Measurements from ENCODE around the gene PIKFYVE. TPM values are rescaled to one million over a fixed set of nuclear protein-coding genes. Genes with fewer than 3 reads are reported as not detected.
"Not testable (repeated sequence)": the region's sequence is repeated elsewhere in the genome, so short reads cannot be mapped to it uniquely, and the experiment has no call there.

The PIKFYVE gene
- total and polyA plus RNA-seq, 5 donors from 2014 or later = 5.2 to 43.5 (median 6.4) TPM

DNA sequence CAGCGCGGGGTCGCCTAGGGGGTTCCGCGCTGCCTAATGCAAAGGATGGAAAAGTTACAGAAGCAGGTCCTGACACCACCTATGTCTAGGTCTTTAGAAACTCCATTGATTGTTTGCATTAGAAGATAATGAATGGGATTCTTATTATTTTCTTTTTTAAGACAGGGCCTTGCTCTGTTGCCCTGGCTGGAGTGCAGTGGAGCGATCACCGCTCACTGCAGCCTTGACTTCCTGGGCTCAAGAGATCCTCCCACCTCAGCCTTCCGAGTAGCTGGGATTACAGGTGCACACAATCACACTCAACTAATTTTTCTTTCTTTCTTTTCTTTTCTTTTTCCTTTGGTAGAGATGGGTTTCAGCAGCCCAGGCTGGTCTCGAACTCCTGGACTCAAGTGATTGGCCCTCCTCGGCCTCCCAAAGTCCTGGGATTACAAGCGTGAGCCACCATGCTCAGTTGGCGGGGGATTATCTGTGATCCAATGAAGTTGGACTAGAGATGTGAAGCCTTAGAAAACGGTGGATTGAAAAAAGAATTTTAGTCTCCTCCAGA lies 10.4 kb upstream of the PIKFYVE start:
- no peak for ATAC-seq (ENCODE audit: low read depth in 2 of 2)
- no peaks in the 10 kb centered on the region for H3K27me3 Mint-ChIP-seq
- Histone ChIP-seq H3K4me1 (ENCODE audit: control insufficient read depth, insufficient read depth, low read length, poor library complexity, severe bottlenecking) (peaks cover 24% of the 10 kb centered on the region), H3K9me3 (ENCODE audit: control insufficient read depth in 2 of 2, low read length in 2 of 2) (no peaks in the 10 kb centered on the region), H3K27me3 (ENCODE audit: control insufficient read depth, insufficient read depth, low read length) (no peaks in the 10 kb centered on the region), H3K36me3 (ENCODE audit: control insufficient read depth, insufficient read depth, low read length) (peaks cover 3% of the 10 kb centered on the region), H3K4me3 (ENCODE audit: low read depth, low read length) (peak overlapping the region; percentile 98), H3K27ac (ENCODE audit: insufficient read depth, low read length, poor library complexity, severe bottlenecking) (peak overlapping the region; percentile 66)
- DNase-seq = no peak
- H3K27ac Mint-ChIP-seq = peak overlapping the region in 1 of 3 donors; percentile 88
- H3K4me3 Mint-ChIP-seq = peak overlapping the region; percentile 88 to 99 (median 96)
- peaks cover 9% of the 10 kb centered on the region for H3K36me3 Mint-ChIP-seq
- peaks cover 0 to 34% (median 25%) of the 10 kb centered on the region in 4 donors for H3K4me1 Mint-ChIP-seq
- peaks cover 0 to 3% (median 0%) of the 10 kb centered on the region in 7 donors for H3K9me3 Mint-ChIP-seq

DNA sequence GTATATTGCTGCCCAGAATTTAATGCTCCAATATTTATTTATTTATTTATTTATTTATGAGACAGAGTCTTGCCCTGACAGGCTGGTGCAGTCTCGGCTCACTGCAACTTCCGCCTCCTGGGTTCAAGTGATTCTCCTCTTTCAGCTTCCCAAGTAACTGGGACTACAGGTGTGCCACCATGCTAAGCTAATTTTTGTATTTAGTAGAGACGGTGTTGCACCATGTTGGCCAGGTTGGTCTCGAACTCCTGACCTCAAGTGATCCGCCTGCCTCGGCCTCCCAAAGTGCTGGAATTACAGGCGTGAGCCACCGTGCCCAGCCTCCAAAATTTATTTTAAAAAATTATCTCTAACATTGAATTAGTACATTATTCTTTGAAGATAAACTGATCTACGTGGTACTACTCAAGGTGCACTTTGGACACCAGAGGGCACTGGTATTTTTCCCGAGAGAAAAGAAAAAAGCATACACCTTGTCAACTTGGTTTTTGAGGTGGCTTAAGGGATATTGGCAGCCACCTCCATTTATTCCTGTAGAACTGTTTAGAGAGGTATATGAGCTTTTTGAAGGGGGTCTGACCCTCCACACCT lies 9.8 kb upstream of the PIKFYVE start:
- peak overlapping the region; percentile 88 to 99 (median 96) for H3K4me3 Mint-ChIP-seq
- H3K27ac Mint-ChIP-seq = no peak overlapping the region

DNA sequence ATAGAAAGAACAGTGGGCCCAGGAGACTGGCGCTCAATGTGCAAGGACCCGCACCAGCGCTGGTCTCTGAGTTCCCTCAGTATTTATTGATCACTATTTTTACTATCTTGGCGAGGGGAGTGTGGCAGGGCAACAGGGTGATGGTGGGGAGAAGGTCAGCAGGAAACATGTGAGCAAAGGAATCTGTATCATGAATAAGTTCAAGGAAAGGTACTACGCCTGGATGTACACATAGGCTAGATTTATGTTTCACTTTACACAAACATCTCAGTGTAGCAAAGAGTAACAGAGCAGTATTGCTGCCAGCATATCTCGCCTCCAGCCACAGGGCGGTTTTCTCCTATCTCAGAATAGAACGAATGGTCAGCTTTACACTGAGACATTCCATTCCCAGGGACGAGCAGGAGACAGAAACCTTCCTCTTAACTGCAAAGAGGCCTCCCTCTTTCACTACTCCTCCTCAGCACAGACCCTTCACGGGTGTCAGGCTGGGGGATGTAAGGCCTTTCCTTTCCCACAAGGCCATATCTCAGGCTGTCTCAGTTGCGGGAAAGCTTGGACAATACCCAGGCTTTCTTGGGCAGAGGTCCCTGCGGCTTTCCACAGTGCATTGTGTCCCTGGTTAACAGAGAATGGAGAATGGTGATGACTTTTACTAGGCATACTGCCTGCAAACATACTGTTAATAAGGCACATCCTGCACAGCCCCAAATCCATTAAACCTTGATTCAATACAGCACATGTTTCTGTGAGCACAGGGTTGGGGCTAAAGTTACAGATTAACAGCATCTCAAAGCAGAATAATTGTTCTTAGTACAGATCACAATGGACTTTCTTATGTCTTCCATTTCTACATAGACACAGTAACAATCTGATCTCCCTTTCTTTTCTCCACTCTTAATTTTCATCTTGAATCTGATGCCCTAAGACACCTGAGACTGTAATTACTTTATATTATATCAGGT lies 8.9 kb upstream of the PIKFYVE start:
- not testable (repeated sequence) for H3K27ac Mint-ChIP-seq; H3K27ac ChIP-seq (ENCODE audit: insufficient read depth, low read length, poor library complexity, severe bottlenecking); H3K27me3 Mint-ChIP-seq; H3K4me3 ChIP-seq (ENCODE audit: low read depth, low read length); H3K9me3 ChIP-seq (ENCODE audit: control insufficient read depth in 2 of 2, low read length in 2 of 2); H3K9me3 Mint-ChIP-seq; H3K36me3 Mint-ChIP-seq; H3K36me3 ChIP-seq (ENCODE audit: control insufficient read depth, insufficient read depth, low read length); DNase-seq; H3K27me3 ChIP-seq (ENCODE audit: control insufficient read depth, insufficient read depth, low read length); ATAC-seq (ENCODE audit: low read depth in 2 of 2)
- Mint-ChIP-seq H3K4me3 (peak overlapping the region; percentile 32 to 93 (median 72)), H3K4me1 (peaks cover 0 to 33% (median 21%) of the 10 kb centered on the region in 4 donors)
- H3K4me1 ChIP-seq (ENCODE audit: control insufficient read depth, insufficient read depth, low read length, poor library complexity, severe bottlenecking) = peaks cover 24% of the 10 kb centered on the region

More for the DNA sequence above, 9.8 kb upstream of the PIKFYVE start:
- Histone ChIP-seq H3K4me3 (ENCODE audit: low read depth, low read length) (peak overlapping the region; percentile 98), H3K27me3 (ENCODE audit: control insufficient read depth, insufficient read depth, low read length) (no peaks in the 10 kb centered on the region), H3K36me3 (ENCODE audit: control insufficient read depth, insufficient read depth, low read length) (peaks cover 3% of the 10 kb centered on the region), H3K9me3 (ENCODE audit: control insufficient read depth in 2 of 2, low read length in 2 of 2) (no peaks in the 10 kb centered on the region), H3K4me1 (ENCODE audit: control insufficient read depth, insufficient read depth, low read length, poor library complexity, severe bottlenecking) (peaks cover 24% of the 10 kb centered on the region), H3K27ac (ENCODE audit: insufficient read depth, low read length, poor library complexity, severe bottlenecking) (no peak overlapping the region)
- Mint-ChIP-seq H3K9me3 (peaks cover 0 to 3% (median 0%) of the 10 kb centered on the region in 7 donors), H3K4me1 (peaks cover 0 to 34% (median 25%) of the 10 kb centered on the region in 4 donors), H3K27me3 (no peaks in the 10 kb centered on the region), H3K36me3 (peaks cover 7% of the 10 kb centered on the region)
- DNase-seq = peak in 1 of 3 donors; percentile 27
- ATAC-seq (ENCODE audit: low read depth in 2 of 2) = no peak

DNA sequence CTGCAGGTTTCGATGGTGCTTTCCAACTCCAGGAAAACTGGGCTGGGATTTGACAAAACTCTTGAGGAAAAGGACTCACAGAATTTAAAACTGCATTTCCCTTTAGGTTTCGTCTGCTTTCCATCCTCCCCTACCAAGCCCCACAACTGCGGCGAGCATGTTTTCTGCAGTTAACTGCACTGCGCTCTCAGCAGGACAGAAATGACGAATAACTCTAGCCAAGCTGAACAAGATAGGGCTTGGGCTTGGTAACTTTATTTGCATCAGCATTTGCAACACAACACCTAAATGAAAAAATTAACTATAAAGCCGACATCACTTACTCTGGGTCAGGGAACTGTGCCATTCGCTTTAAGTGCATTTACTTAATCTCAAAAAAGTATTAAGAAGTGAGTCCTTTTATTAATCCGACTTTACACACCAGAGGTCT lies 669 bp upstream of the PIKFYVE start:
- Histone ChIP-seq H3K27me3 (ENCODE audit: control insufficient read depth, insufficient read depth, low read length) (no peaks in the 10 kb centered on the region), H3K27ac (ENCODE audit: insufficient read depth, low read length, poor library complexity, severe bottlenecking) (peak overlapping the region; percentile 87), H3K9me3 (ENCODE audit: control insufficient read depth in 2 of 2, low read length in 2 of 2) (no peaks in the 10 kb centered on the region), H3K36me3 (ENCODE audit: control insufficient read depth, insufficient read depth, low read length) (no peaks in the 10 kb centered on the region), H3K4me3 (ENCODE audit: low read depth, low read length) (peak overlapping the region; percentile 98), H3K4me1 (ENCODE audit: control insufficient read depth, insufficient read depth, low read length, poor library complexity, severe bottlenecking) (peaks cover 44% of the 10 kb centered on the region)
- ATAC-seq (ENCODE audit: low read depth in 2 of 2) = peak; percentile 65 to 68
- Mint-ChIP-seq H3K4me3 (peak overlapping the region; percentile 96 to 99 (median 98)), H3K27me3 (peaks cover 6% of the 10 kb centered on the region), H3K4me1 (peaks cover 6 to 59% (median 36%) of the 10 kb centered on the region in 4 donors), H3K36me3 (no peaks in the 10 kb centered on the region), H3K9me3 (no peaks in the 10 kb centered on the region), H3K27ac (peak overlapping the region; percentile 95 to 99 (median 96))
- DNase-seq = peak; percentile 31 to 86 (median 57)

DNA sequence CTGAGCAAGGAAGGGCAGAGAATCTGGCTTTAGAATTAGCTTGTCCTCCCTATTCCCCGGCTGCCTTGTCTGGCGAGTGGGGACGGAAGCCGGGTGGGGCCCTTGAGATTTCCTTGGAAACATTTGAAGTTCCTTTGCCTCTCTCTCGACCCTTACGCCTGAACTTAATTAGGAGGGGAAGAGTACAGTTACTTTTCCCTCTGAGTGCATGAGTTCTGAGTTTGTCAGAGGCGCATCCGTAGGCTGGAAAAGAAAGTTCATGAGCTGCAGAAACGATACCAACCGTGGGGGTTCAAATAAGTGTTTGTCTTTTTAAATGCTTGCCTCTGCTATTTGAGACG lies 468 bp downstream of the PIKFYVE start:
- Mint-ChIP-seq H3K4me1 (peaks cover 11 to 65% (median 43%) of the 10 kb centered on the region in 4 donors), H3K9me3 (no peaks in the 10 kb centered on the region), H3K4me3 (peak overlapping the region; percentile 96 to 99 (median 98)), H3K27me3 (peaks cover 6% of the 10 kb centered on the region), H3K36me3 (peaks cover 6% of the 10 kb centered on the region), H3K27ac (peak overlapping the region; percentile 95 to 99 (median 96))
- peaks cover 3% of the 10 kb centered on the region for H3K36me3 ChIP-seq (ENCODE audit: control insufficient read depth, insufficient read depth, low read length)
- no peaks in the 10 kb centered on the region for H3K9me3 ChIP-seq (ENCODE audit: control insufficient read depth in 2 of 2, low read length in 2 of 2)
- ATAC-seq (ENCODE audit: low read depth in 2 of 2) (no peak), DNase-seq (peak in 1 of 3 donors; percentile 48)
- H3K27me3 ChIP-seq (ENCODE audit: control insufficient read depth, insufficient read depth, low read length) = no peaks in the 10 kb centered on the region
- peak overlapping the region; percentile 97 for H3K4me3 ChIP-seq (ENCODE audit: low read depth, low read length)
- peaks cover 44% of the 10 kb centered on the region for H3K4me1 ChIP-seq (ENCODE audit: control insufficient read depth, insufficient read depth, low read length, poor library complexity, severe bottlenecking)
- H3K27ac ChIP-seq (ENCODE audit: insufficient read depth, low read length, poor library complexity, severe bottlenecking) = peak overlapping the region; percentile 87

DNA sequence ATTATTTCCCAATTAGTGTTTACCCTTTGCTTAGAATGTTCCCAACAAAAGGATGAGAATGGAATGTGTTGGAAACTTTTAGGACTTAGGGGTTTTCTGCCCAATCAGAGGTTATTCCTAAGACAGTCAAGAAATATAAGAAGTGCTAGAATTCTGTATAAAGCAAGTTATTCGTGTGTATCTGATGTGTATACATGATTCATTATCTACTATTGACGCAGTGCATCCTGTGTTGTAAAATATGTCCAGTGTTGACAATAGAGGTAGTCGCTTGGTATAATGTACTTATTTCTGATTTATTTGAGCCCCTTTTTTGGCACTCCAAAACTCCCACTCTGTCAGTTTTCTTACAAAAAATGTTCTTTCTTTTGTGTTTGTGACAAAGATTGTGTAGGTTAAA lies 881 bp downstream of the PIKFYVE start:
- H3K27me3 Mint-ChIP-seq = peaks cover 6% of the 10 kb centered on the region
- DNase-seq (peak in 2 of 3 donors; percentile 8 to 26), ATAC-seq (ENCODE audit: low read depth in 2 of 2) (no peak)
- peak overlapping the region; percentile 96 to 99 (median 98) for H3K4me3 Mint-ChIP-seq
- H3K27ac Mint-ChIP-seq = peak overlapping the region; percentile 95 to 99 (median 96)
- Histone ChIP-seq H3K4me1 (ENCODE audit: control insufficient read depth, insufficient read depth, low read length, poor library complexity, severe bottlenecking) (peaks cover 44% of the 10 kb centered on the region), H3K36me3 (ENCODE audit: control insufficient read depth, insufficient read depth, low read length) (peaks cover 6% of the 10 kb centered on the region), H3K9me3 (ENCODE audit: control insufficient read depth in 2 of 2, low read length in 2 of 2) (no peaks in the 10 kb centered on the region), H3K27ac (ENCODE audit: insufficient read depth, low read length, poor library complexity, severe bottlenecking) (peak overlapping the region; percentile 87), H3K4me3 (ENCODE audit: low read depth, low read length) (peak overlapping the region; percentile 97), H3K27me3 (ENCODE audit: control insufficient read depth, insufficient read depth, low read length) (no peaks in the 10 kb centered on the region)
- peaks cover 8% of the 10 kb centered on the region for H3K36me3 Mint-ChIP-seq
- H3K4me1 Mint-ChIP-seq = peaks cover 13 to 66% (median 44%) of the 10 kb centered on the region in 4 donors
- no peaks in the 10 kb centered on the region for H3K9me3 Mint-ChIP-seq

DNA sequence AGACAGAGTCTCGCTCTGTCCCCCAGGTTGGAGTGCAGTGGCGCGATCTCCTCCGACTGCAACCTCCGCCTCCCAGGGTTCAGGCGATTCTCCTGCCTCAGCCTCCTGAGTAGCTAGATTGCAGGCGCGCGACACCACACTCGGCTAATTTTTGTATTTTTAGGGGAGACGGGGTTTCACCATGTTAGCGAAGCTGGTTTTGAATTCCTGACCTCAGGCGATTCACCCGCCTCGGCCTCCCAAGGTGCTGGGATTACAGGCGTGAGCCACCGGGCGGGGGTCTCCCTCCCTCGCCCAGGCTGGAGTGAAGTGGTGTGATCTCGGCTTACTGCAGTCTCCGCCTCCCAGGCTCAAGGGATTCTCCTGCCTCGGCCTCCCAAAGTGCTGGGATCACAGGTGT lies 1.5 kb downstream of the PIKFYVE start:
- Mint-ChIP-seq H3K36me3 (peaks cover 12% of the 10 kb centered on the region), H3K4me1 (peaks cover 13 to 66% (median 44%) of the 10 kb centered on the region in 4 donors), H3K4me3 (peak overlapping the region; percentile 96 to 99 (median 98)), H3K27ac (peak overlapping the region; percentile 85 to 99 (median 95))
- H3K4me1 ChIP-seq (ENCODE audit: control insufficient read depth, insufficient read depth, low read length, poor library complexity, severe bottlenecking) = peaks cover 44% of the 10 kb centered on the region
- not testable (repeated sequence) for H3K9me3 Mint-ChIP-seq; ATAC-seq (ENCODE audit: low read depth in 2 of 2); H3K9me3 ChIP-seq (ENCODE audit: control insufficient read depth in 2 of 2, low read length in 2 of 2); H3K27me3 ChIP-seq (ENCODE audit: control insufficient read depth, insufficient read depth, low read length); H3K27me3 Mint-ChIP-seq; DNase-seq
- H3K4me3 ChIP-seq (ENCODE audit: low read depth, low read length) = peak overlapping the region; percentile 97
- H3K27ac ChIP-seq (ENCODE audit: insufficient read depth, low read length, poor library complexity, severe bottlenecking) = peak overlapping the region; percentile 87
- H3K36me3 ChIP-seq (ENCODE audit: control insufficient read depth, insufficient read depth, low read length) = peaks cover 11% of the 10 kb centered on the region

All from CD4-positive, CD25-positive, alpha-beta regulatory T cell (primary cell).